Astrocyte (in vitro differentiated cells and primary cell): ENCODE results near the gene IRF2BPL. TPM values are rescaled to one million over a fixed set of nuclear protein-coding genes. Genes with fewer than 3 reads are reported as not detected.

Source experiments
- DNase-seq: peaks from one replicate; pipeline ENCODE4 v3.0.0-alpha.2; 2010; ENCODE audit warnings: low read depth
- FAIRE-seq: peaks from 2 replicates; lab custom pipeline; 2011; peaks lifted over from hg19 to GRCh38; lab: Jason Lieb, UNC
- H2AFZ ChIP-seq: 2 replicates; pipeline ENCODE4 v1.6.0; 2012; ENCODE audit warnings: low read depth, low read length, inconsistent platforms
- H3K27ac ChIP-seq: 2 replicates; pipeline ENCODE4 v1.5.1; 2011; ENCODE audit warnings: low read depth, low read length, inconsistent platforms
- H3K27me3 ChIP-seq: 2 replicates; pipeline ENCODE4 v1.6.0; 2011; ENCODE audit warnings: low read length, inconsistent platforms; ENCODE audit not compliant: insufficient read depth
- H3K36me3 ChIP-seq: 2 replicates; pipeline ENCODE4 v1.5.1; 2011; ENCODE audit warnings: low read length, inconsistent platforms; ENCODE audit not compliant: insufficient read depth
- H3K4me1 ChIP-seq: 2 replicates; pipeline ENCODE4 v1.5.1; 2011; ENCODE audit warnings: low read length, inconsistent platforms; ENCODE audit not compliant: insufficient read depth
- H3K4me2 ChIP-seq: 2 replicates; pipeline ENCODE4 v1.6.0; 2012; ENCODE audit warnings: low read length, inconsistent platforms
- H3K4me3 ChIP-seq: 2 replicates; pipeline ENCODE4 v1.5.1; 2011; ENCODE audit warnings: low read depth, mild to moderate bottlenecking, low read length, inconsistent platforms; ENCODE audit not compliant: insufficient read depth
- H3K79me2 ChIP-seq: 2 replicates; pipeline ENCODE4 v1.6.0; 2012; ENCODE audit warnings: mild to moderate bottlenecking, low read length, inconsistent platforms; ENCODE audit not compliant: insufficient read depth
- H3K9ac ChIP-seq: 2 replicates; pipeline ENCODE4 v1.6.0; 2012; ENCODE audit warnings: mild to moderate bottlenecking, low read length, inconsistent platforms
- H3K9me3 ChIP-seq: 2 replicates; pipeline ENCODE4 v1.5.1; 2012; ENCODE audit warnings: low read depth, mild to moderate bottlenecking, low read length, inconsistent platforms; ENCODE audit not compliant: insufficient read depth
- H4K20me1 ChIP-seq: 2 replicates; pipeline ENCODE4 v1.6.0; 2012; ENCODE audit warnings: low read length, inconsistent platforms; ENCODE audit not compliant: insufficient read depth
- H3K27ac Mint-ChIP-seq: one replicate; pipeline ENCODE4 v1.8.0; 2021; ENCODE audit warnings: mild to moderate bottlenecking, mixed read lengths; ENCODE audit not compliant: unreplicated experiment
- H3K27me3 Mint-ChIP-seq: one replicate; pipeline ENCODE4 v1.8.0; 2021; ENCODE audit warnings: low read depth, mixed read lengths; ENCODE audit not compliant: unreplicated experiment
- H3K36me3 Mint-ChIP-seq: one replicate; pipeline ENCODE4 v1.8.0; 2021; ENCODE audit warnings: low read depth, mixed read lengths; ENCODE audit not compliant: unreplicated experiment
- H3K4me1 Mint-ChIP-seq: one replicate; pipeline ENCODE4 v1.8.0; 2021; ENCODE audit warnings: low read depth, mixed read lengths; ENCODE audit not compliant: unreplicated experiment
- H3K4me3 Mint-ChIP-seq: one replicate; pipeline ENCODE4 v1.8.0; 2021; ENCODE audit warnings: mild to moderate bottlenecking, moderate library complexity, mixed read lengths; ENCODE audit not compliant: unreplicated experiment
- H3K9me3 Mint-ChIP-seq: one replicate; pipeline ENCODE4 v1.8.0; 2021; ENCODE audit warnings: mild to moderate bottlenecking, mixed read lengths; ENCODE audit not compliant: unreplicated experiment
- CTCF ChIP-seq: IDR thresholded peaks from 2 replicates; pipeline ENCODE4 v1.5.1; 2011; ENCODE audit warnings: low read depth, mild to moderate bottlenecking, inconsistent platforms, low read length, moderate library complexity; ENCODE audit not compliant: insufficient read depth
- EZH2 ChIP-seq: IDR thresholded peaks from 2 replicates; pipeline ENCODE4 v1.6.1; 2012; ENCODE audit warnings: mild to moderate bottlenecking, low read length, inconsistent platforms; ENCODE audit not compliant: insufficient read depth
- total RNA-seq: library from RNA; stranded (reverse); gene quantifications from 2 replicates; pipeline ENCODE4 v1.2.1, GENCODE V29; 2021

IRF2BPL gene
- total RNA-seq, 1 donor from 2014 or later = 42.7 TPM

- H3K27ac ChIP-seq = no peak overlapping the region
- Mint-ChIP-seq H3K9me3 (no peaks in the 10 kb centered on the region), H3K27me3 (peaks cover 24% of the 10 kb centered on the region), H3K4me3 (no peak overlapping the region), H3K27ac (no peak overlapping the region), H3K36me3 (no peaks in the 10 kb centered on the region), H3K4me1 (peaks cover 6% of the 10 kb centered on the region)
- no peak for TF ChIP-seq CTCF
- no peak for TF ChIP-seq EZH2
- no peaks in the 10 kb centered on the region for H3K36me3 ChIP-seq
- H3K9ac ChIP-seq = no peak overlapping the region
- H3K27me3 ChIP-seq = no peaks in the 10 kb centered on the region
- FAIRE-seq (no peak), DNase-seq (no peak)
- no peak overlapping the region for H3K4me3 ChIP-seq
- H3K4me2 ChIP-seq = no peak overlapping the region
- H2AFZ ChIP-seq = no peak overlapping the region
- H3K79me2 ChIP-seq = no peaks in the 10 kb centered on the region
- no peaks in the 10 kb centered on the region for H3K9me3 ChIP-seq
- no peaks in the 10 kb centered on the region for H3K4me1 ChIP-seq
- H4K20me1 ChIP-seq = no peaks in the 10 kb centered on the region
These were observed 41.0 kb upstream of the IRF2BPL start for GRCh38 chr14:77069551-77069950.

- Mint-ChIP-seq H3K4me3 (no peak overlapping the region), H3K4me1 (peaks cover 6% of the 10 kb centered on the region), H3K27ac (peak overlapping the region; percentile 23), H3K9me3 (no peaks in the 10 kb centered on the region), H3K27me3 (peaks cover 31% of the 10 kb centered on the region), H3K36me3 (no peaks in the 10 kb centered on the region)
- H3K36me3 ChIP-seq = no peaks in the 10 kb centered on the region
- TF ChIP-seq EZH2 = no peak
- TF ChIP-seq CTCF = no peak
- no peaks in the 10 kb centered on the region for H3K4me1 ChIP-seq
- no peak overlapping the region for H3K4me2 ChIP-seq
- no peak overlapping the region for H3K4me3 ChIP-seq
- no peaks in the 10 kb centered on the region for H4K20me1 ChIP-seq
- H3K27me3 ChIP-seq = no peaks in the 10 kb centered on the region
- no peaks in the 10 kb centered on the region for H3K9me3 ChIP-seq
- H3K9ac ChIP-seq = no peak overlapping the region
- DNase-seq (no peak), FAIRE-seq (no peak)
- no peak overlapping the region for H3K27ac ChIP-seq
- no peaks in the 10 kb centered on the region for H3K79me2 ChIP-seq
- H2AFZ ChIP-seq = no peak overlapping the region
These were observed 40.2 kb upstream of the IRF2BPL start for GRCh38 chr14:77068517-77069200.
